ENCODE measurements around the gene RPUSD1. TPM values are rescaled to one million over a fixed set of nuclear protein-coding genes. Genes with fewer than 3 reads are reported as not detected.
"Not testable (repeated sequence)": the region's sequence is repeated elsewhere in the genome, so short reads cannot be mapped to it uniquely, and the experiment has no call there.

RPUSD1 gene
- total RNA-seq, 1 donor from 2014 or later = 24.3 TPM

GRCh38 chr16:756428-756827 lies 31.8 kb downstream of the RPUSD1 start:
- Mint-ChIP-seq H3K4me3 (ENCODE audit: unreplicated experiment) (no peak overlapping the region), H3K27ac (ENCODE audit: unreplicated experiment) (no peak overlapping the region), H3K4me1 (ENCODE audit: unreplicated experiment) (peaks cover 2% of the 10 kb centered on the region), H3K9me3 (ENCODE audit: unreplicated experiment) (peaks cover 4% of the 10 kb centered on the region), H3K27me3 (ENCODE audit: unreplicated experiment) (peaks cover 5% of the 10 kb centered on the region), H3K36me3 (ENCODE audit: unreplicated experiment) (no peaks in the 10 kb centered on the region)
- DNase-seq (ENCODE audit: extremely low spot score, unreplicated experiment) = no peak
- TF ChIP-seq CTCF (IDR thresholded peaks at IDR 0.05) = no peak

GRCh38 chr16:754656-755055 lies 33.5 kb downstream of the RPUSD1 start:
- Mint-ChIP-seq H3K9me3 (ENCODE audit: unreplicated experiment) (peaks cover 4% of the 10 kb centered on the region), H3K27me3 (ENCODE audit: unreplicated experiment) (peaks cover 8% of the 10 kb centered on the region), H3K4me3 (ENCODE audit: unreplicated experiment) (no peak overlapping the region), H3K36me3 (ENCODE audit: unreplicated experiment) (no peaks in the 10 kb centered on the region), H3K27ac (ENCODE audit: unreplicated experiment) (no peak overlapping the region), H3K4me1 (ENCODE audit: unreplicated experiment) (peaks cover under 1% of the 10 kb centered on the region)
- no peak for TF ChIP-seq CTCF (IDR thresholded peaks at IDR 0.05)
- DNase-seq (ENCODE audit: extremely low spot score, unreplicated experiment) = no peak

- not testable (repeated sequence) for DNase-seq (ENCODE audit: extremely low spot score, unreplicated experiment); H3K27me3 Mint-ChIP-seq (ENCODE audit: unreplicated experiment); H3K4me1 Mint-ChIP-seq (ENCODE audit: unreplicated experiment); H3K27ac Mint-ChIP-seq (ENCODE audit: unreplicated experiment); H3K36me3 Mint-ChIP-seq (ENCODE audit: unreplicated experiment); H3K4me3 Mint-ChIP-seq (ENCODE audit: unreplicated experiment); H3K9me3 Mint-ChIP-seq (ENCODE audit: unreplicated experiment)
These were observed 34.0 kb downstream of the RPUSD1 start for GRCh38 chr16:754121-754607.

DNA sequence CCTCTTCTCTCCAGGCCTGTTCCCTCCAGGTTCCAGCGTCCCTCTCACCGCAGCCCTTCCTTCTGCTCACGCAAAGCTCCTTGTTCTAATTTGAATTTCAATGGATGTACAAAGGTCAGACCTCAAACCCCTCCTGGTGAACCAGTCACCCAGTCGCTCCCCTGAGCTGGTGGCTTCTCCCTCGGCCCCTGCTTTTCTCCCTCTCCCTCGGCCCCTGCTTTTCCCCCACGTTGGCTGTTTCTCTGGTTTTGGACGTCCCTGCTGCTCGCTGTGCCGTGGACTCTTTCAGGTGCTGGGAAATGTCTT lies 36.2 kb downstream of the RPUSD1 start:
- no peaks in the 10 kb centered on the region for H3K36me3 Mint-ChIP-seq (ENCODE audit: unreplicated experiment)
- peaks cover 4% of the 10 kb centered on the region for H3K9me3 Mint-ChIP-seq (ENCODE audit: unreplicated experiment)
- peaks cover 2% of the 10 kb centered on the region for H3K4me1 Mint-ChIP-seq (ENCODE audit: unreplicated experiment)
- H3K27ac Mint-ChIP-seq (ENCODE audit: unreplicated experiment) = no peak overlapping the region
- DNase-seq (ENCODE audit: extremely low spot score, unreplicated experiment) = no peak
- no peak overlapping the region for H3K4me3 Mint-ChIP-seq (ENCODE audit: unreplicated experiment)
- TF ChIP-seq CTCF (IDR thresholded peaks at IDR 0.05) = no peak
- H3K27me3 Mint-ChIP-seq (ENCODE audit: unreplicated experiment) = peaks cover 8% of the 10 kb centered on the region

DNA sequence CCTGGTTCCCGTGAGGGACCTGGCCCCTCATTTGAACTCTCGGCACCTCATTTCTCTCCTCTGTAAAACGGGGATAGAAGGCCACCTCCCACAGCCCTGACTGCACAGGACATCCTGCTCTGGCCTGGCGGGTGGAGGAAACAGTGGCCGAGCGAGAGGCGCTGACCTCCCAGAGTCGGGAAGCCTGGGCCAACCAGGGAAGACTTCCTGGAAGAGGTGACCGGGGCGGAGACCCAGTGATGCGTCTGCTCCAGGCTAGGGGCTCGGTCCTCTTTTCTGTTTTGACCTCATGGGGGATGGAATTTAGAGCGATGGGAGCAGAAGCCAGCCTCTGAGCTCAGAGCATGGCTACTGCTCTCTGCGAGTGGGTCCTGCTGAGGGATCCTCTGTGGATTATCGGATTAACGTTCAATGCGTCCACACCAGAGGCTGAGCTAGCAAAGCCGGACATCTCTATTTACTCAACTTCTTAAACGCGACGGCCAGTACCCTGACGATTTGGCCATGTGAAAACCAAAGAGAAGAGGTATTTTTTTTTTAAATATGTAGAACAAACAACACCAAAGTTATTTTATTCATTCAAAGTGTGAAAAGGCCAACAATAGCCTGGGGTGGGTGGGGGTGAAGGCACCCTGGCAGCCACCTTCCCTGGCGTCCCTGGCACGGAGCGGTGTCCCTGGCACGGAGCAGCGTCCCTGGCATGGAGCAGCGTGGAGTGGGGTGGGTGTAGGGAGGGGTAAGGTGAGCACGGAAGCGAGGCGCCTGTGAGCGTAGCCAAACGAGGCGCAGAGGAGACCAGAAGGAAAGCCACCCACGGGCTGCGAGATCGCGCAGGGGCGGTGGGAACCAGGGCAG lies 36.8 kb downstream of the RPUSD1 start:
- peaks cover 1% of the 10 kb centered on the region for H3K9me3 Mint-ChIP-seq (ENCODE audit: unreplicated experiment)
- H3K36me3 Mint-ChIP-seq (ENCODE audit: unreplicated experiment) = no peaks in the 10 kb centered on the region
- no peak for DNase-seq (ENCODE audit: extremely low spot score, unreplicated experiment)
- H3K4me3 Mint-ChIP-seq (ENCODE audit: unreplicated experiment) = no peak overlapping the region
- peaks cover 8% of the 10 kb centered on the region for H3K27me3 Mint-ChIP-seq (ENCODE audit: unreplicated experiment)
- H3K4me1 Mint-ChIP-seq (ENCODE audit: unreplicated experiment) = peaks cover 2% of the 10 kb centered on the region
- no peak overlapping the region for H3K27ac Mint-ChIP-seq (ENCODE audit: unreplicated experiment)
- TF ChIP-seq CTCF (IDR thresholded peaks at IDR 0.05) = no peak
